PC-3 (cell line): ENCODE results near the gene PRICKLE2. TPM values are rescaled to one million over a fixed set of nuclear protein-coding genes. Genes with fewer than 3 reads are reported as not detected.
A peak's percentile ranks its signal among the peaks of the same experiment; 100 is the strongest.

Experiments used
- ATAC-seq: fragments of 200-7000 bp; cut with Tn5 transposase; 2 replicates; pipeline ENCODE4 v1.9.1; 2020; ENCODE audit warnings: mild to moderate bottlenecking, moderate library complexity
- BruUV-seq: library from RNA; stranded (reverse); fragments of 400-500 nt; replicated peaks from 2 replicates; lab custom pipeline; 2021; lab: Mats Ljungman, UMichigan
- CTCF ChIA-PET: fragments of 300-600 bp; sonication (Branson Sonifier 250); formaldehyde crosslinking; loops from one replicate; lab custom pipeline; 2022; ENCODE audit warnings: antibody characterized with exemption; lab: Charles Lee
- POLR2A ChIA-PET: fragments of 300-600 bp; sonication (Branson Sonifier 250); formaldehyde crosslinking; loops from one replicate; lab custom pipeline; 2022; ENCODE audit warnings: antibody characterized with exemption; ENCODE audit not compliant: unreplicated experiment; lab: Charles Lee
- DNase-seq: peaks from one replicate; pipeline ENCODE4 v3.0.0-alpha.2; 2015
- H2AFZ ChIP-seq: fragments of 300-600 bp; sonication (generic); 2 replicates; pipeline ENCODE4 v1.6.0; 2016; ENCODE audit warnings: antibody characterized with exemption, low read length
- H3F3A ChIP-seq: fragments of 300-600 bp; sonication (generic); one replicate; pipeline ENCODE4 v1.6.0; 2017; ENCODE audit warnings: antibody characterized with exemption, low read length, control low read depth, mild to moderate bottlenecking; ENCODE audit not compliant: unreplicated experiment
- H3K27ac ChIP-seq: fragments of 300-600 bp; sonication (generic); 2 replicates; pipeline ENCODE4 v1.5.1; 2016; ENCODE audit warnings: mild to moderate bottlenecking, low read length
- H3K27me3 ChIP-seq: fragments of 300-600 bp; sonication (generic); 2 replicates; pipeline ENCODE4 v1.6.1; 2016; ENCODE audit warnings: low read length, mixed read lengths
- H3K36me3 ChIP-seq: fragments of 300-600 bp; sonication (generic); 2 replicates; pipeline ENCODE4 v1.6.1; 2016; ENCODE audit warnings: low read depth, mixed run types, low read length, mixed read lengths
- H3K4me1 ChIP-seq: fragments of 300-600 bp; sonication (generic); 2 replicates; pipeline ENCODE4 v1.5.1; 2016; ENCODE audit warnings: low read length; ENCODE audit not compliant: insufficient read depth
- H3K4me2 ChIP-seq: fragments of 300-600 bp; sonication (generic); 2 replicates; pipeline ENCODE4 v1.6.0; 2016; ENCODE audit warnings: low read length
- H3K4me3 ChIP-seq: fragments of 300-600 bp; sonication (generic); 2 replicates; pipeline ENCODE4 v1.5.1; 2016; ENCODE audit warnings: mild to moderate bottlenecking, low read length, mixed read lengths
- H3K79me2 ChIP-seq: fragments of 300-600 bp; sonication (generic); 2 replicates; pipeline ENCODE4 v1.6.1; 2017; ENCODE audit warnings: low read length, mixed read lengths
- H3K9ac ChIP-seq: fragments of 300-600 bp; sonication (generic); 2 replicates; pipeline ENCODE4 v1.6.0; 2016; ENCODE audit warnings: mild to moderate bottlenecking, low read length
- H3K9me2 ChIP-seq: fragments of 300-600 bp; sonication (generic); replicated peaks from 2 replicates; pipeline ENCODE4 v1.6.1; 2016; ENCODE audit warnings: mixed run types, low read length, mixed read lengths
- H3K9me3 ChIP-seq: fragments of 300-600 bp; sonication (generic); 2 replicates; pipeline ENCODE4 v1.6.1; 2016; ENCODE audit warnings: low read length, mixed read lengths
- H4K20me1 ChIP-seq: fragments of 300-600 bp; sonication (generic); 2 replicates; pipeline ENCODE4 v1.6.1; 2016; ENCODE audit warnings: low read length, mixed read lengths
- EZH2 ChIP-seq: fragments of 300-600 bp; sonication (generic); IDR thresholded peaks from one replicate; pipeline ENCODE4 v1.6.1; 2017; ENCODE audit warnings: antibody characterized with exemption, mild to moderate bottlenecking, low read length; ENCODE audit not compliant: unreplicated experiment
- EZH2phosphoT487 ChIP-seq: fragments of 300-600 bp; sonication (generic); IDR thresholded peaks from 2 replicates; pipeline ENCODE4 v1.6.1; 2018; ENCODE audit warnings: mild to moderate bottlenecking, antibody characterized with exemption, low read length, borderline replicate concordance
- intact Hi-C: fragments of 100-400 bp; cut with micrococcal nuclease; formaldehyde crosslinking; loops from 2 replicates; pipeline ENCODE4 v1.9.0; 2023
- total RNA-seq: library from RNA; depleted of rRNA; stranded (reverse); fragments of >200 nt; gene quantifications from 2 replicates; pipeline ENCODE4 v1.2.3, GENCODE V29; 2014
- TF ChIP-seq, protein P1 (sequence below): fragments of 300-600 bp; sonication (generic); conservative IDR thresholded peaks from 2 replicates; pipeline ENCODE4 v1.5.1; 2017; ENCODE audit warnings: antibody characterized with exemption, low read depth, mild to moderate bottlenecking, low read length

Gene PRICKLE2
- total RNA-seq, 1 experiment from 2014 or later = 1.8 TPM

DNA sequence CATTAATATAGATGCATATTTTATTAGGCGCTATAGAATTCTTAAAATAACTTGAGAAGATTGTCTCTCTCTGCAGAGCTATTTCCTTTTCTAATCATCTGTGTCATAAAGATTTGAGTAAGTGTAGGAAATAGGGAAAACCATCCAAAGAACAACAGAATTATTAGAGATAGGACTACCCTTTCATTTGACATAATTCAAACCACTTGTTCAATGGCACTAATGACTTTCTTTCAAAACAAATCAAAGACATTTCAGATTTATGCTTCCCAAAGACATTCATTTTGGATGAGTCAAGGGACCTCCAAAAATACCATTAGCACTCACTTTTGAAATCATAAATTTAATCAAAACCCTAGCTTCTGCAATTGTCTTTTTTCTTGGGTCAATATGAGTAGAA, 29.5 kb downstream of the PRICKLE2 start:
- H2AFZ ChIP-seq = no peak overlapping the region
- no peaks in the 10 kb centered on the region for H3K27me3 ChIP-seq
- intact Hi-C loops = no loop called here
- no peaks in the 10 kb centered on the region for H3K9me2 ChIP-seq
- CTCF ChIA-PET = no interaction called here
- no peaks in the 10 kb centered on the region for H3K9me3 ChIP-seq
- H3K9ac ChIP-seq = no peak overlapping the region
- H3K36me3 ChIP-seq = no peaks in the 10 kb centered on the region
- POLR2A ChIA-PET = no interaction called here
- no peak overlapping the region for H3K27ac ChIP-seq
- H3K4me1 ChIP-seq = no peaks in the 10 kb centered on the region
- no peaks in the 10 kb centered on the region for H3K79me2 ChIP-seq
- H3K4me2 ChIP-seq = no peak overlapping the region
- TF ChIP-seq, protein P1, sequence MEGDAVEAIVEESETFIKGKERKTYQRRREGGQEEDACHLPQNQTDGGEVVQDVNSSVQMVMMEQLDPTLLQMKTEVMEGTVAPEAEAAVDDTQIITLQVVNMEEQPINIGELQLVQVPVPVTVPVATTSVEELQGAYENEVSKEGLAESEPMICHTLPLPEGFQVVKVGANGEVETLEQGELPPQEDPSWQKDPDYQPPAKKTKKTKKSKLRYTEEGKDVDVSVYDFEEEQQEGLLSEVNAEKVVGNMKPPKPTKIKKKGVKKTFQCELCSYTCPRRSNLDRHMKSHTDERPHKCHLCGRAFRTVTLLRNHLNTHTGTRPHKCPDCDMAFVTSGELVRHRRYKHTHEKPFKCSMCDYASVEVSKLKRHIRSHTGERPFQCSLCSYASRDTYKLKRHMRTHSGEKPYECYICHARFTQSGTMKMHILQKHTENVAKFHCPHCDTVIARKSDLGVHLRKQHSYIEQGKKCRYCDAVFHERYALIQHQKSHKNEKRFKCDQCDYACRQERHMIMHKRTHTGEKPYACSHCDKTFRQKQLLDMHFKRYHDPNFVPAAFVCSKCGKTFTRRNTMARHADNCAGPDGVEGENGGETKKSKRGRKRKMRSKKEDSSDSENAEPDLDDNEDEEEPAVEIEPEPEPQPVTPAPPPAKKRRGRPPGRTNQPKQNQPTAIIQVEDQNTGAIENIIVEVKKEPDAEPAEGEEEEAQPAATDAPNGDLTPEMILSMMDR = no peak
- TF ChIP-seq EZH2phosphoT487 = no peak
- no peak for TF ChIP-seq EZH2
- H3F3A ChIP-seq = no peaks in the 10 kb centered on the region
- DNase-seq = no peak
- no peak overlapping the region for H3K4me3 ChIP-seq
- BruUV-seq = no TSS peak
- no peaks in the 10 kb centered on the region for H4K20me1 ChIP-seq
- ATAC-seq = no peak

DNA sequence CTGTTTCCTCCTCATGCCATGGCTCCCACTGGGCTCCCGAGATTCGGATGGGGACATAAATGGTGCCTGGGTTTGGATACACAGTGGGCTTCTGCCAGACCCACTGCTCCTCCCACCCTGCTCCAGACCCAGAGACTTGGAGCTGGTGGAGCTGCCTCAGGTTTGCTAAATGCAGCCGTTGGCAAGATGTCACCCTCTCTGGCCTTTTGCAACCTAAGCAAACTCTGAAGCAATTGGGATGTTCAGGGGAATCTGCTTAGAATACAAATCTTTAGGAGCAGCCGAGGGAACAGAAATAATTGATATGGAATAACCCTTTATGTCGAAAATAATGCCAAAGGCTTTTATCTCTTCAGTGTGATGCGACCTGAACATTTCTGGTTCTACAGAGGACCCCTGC, 33.4 kb downstream of the PRICKLE2 start:
- Histone ChIP-seq H3K9ac (no peak overlapping the region), H3K79me2 (no peaks in the 10 kb centered on the region), H3K9me2 (no peaks in the 10 kb centered on the region), H3K4me1 (peaks cover 31% of the 10 kb centered on the region), H3K4me3 (no peak overlapping the region), H3F3A (no peaks in the 10 kb centered on the region), H4K20me1 (no peaks in the 10 kb centered on the region), H3K36me3 (no peaks in the 10 kb centered on the region), H3K9me3 (no peaks in the 10 kb centered on the region), H2AFZ (no peak overlapping the region), H3K27me3 (no peaks in the 10 kb centered on the region), H3K4me2 (no peak overlapping the region), H3K27ac (no peak overlapping the region)
- DNase-seq = no peak
- CTCF ChIA-PET = no interaction called here
- ATAC-seq = no peak
- TF ChIP-seq EZH2phosphoT487 (no peak), EZH2 (no peak)
- TF ChIP-seq, protein P1 = no peak
- POLR2A ChIA-PET = no interaction called here
- BruUV-seq = no TSS peak
- intact Hi-C loops = no loop called here

DNA sequence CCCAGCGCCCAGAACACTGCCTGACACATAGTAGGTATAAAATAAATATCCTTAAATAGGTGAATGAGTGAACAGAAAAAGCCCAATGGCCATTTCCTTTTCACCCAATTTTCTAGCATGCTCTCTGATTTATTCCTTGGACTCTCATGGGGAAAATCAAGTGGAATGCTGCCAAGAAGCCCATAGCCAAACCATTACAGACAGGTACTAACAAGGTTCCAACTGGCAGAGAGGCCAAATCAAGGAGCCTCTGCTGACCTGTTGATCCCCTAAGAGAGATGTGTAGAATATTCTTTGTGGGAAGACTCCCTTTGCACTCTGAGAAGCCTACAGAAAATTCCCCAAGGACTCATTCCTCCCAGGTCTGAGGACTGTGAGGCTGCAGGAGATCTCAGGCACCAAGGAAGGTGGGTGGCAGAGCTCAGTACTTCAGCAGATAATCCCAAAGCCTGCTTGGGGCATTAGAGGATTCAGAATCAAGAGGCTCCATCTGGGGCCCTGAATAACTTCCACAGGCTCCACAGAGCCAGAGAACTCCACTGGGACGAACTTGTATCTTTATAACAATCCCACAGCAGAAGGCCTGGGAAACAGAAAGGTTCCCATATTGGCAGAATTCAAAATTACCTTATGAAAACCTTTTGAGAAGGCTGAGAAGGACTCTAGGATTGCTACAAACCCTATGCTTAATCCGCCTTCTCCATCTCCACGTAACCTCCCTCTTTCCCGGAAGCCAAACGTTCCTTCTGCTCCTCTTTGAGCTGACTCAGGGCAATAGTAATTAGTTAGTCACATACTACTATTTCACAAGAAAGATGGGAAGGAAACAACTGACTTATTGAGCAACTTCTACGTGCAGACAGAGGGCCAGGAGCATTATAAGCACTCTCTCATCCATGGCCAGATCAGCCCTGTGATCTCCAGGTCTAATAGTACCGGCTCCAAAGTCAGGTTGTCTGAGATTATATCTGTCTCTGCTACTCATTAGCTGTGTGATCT, 34.5 kb downstream of the PRICKLE2 start:
- Histone ChIP-seq H3K4me1 (peaks cover 38% of the 10 kb centered on the region), H4K20me1 (no peaks in the 10 kb centered on the region), H2AFZ (no peak overlapping the region), H3K4me2 (no peak overlapping the region), H3K79me2 (no peaks in the 10 kb centered on the region), H3K4me3 (no peak overlapping the region), H3K9me3 (no peaks in the 10 kb centered on the region), H3K36me3 (no peaks in the 10 kb centered on the region), H3K27me3 (no peaks in the 10 kb centered on the region), H3F3A (no peaks in the 10 kb centered on the region), H3K9me2 (no peaks in the 10 kb centered on the region), H3K9ac (no peak overlapping the region), H3K27ac (peak overlapping the region; percentile 16; the same call in 1 of the 2 replicates)
- ChIA-PET POLR2A (no interaction called here), CTCF (no interaction called here)
- ATAC-seq (no peak), DNase-seq (peak; percentile 44)
- intact Hi-C loops = no loop called here
- no TSS peak for BruUV-seq
- TF ChIP-seq, protein P1 = no peak
- no peak for TF ChIP-seq EZH2
- TF ChIP-seq EZH2phosphoT487 = no peak
